Small intestine (tissue), 7 donors: ENCODE measurements around the gene SPARCL1. TPM values are rescaled to one million over a fixed set of nuclear protein-coding genes. Genes with fewer than 3 reads are reported as not detected.

Experiments
- DNase-seq, 2 donors: peaks; one replicate each; pipeline versions ENCODE4 v3.0.0 to v3.0.0-alpha.2; 2013
- FAIRE-seq: peaks from 2 replicates; lab custom pipeline; 2012; peaks lifted over from hg19 to GRCh38; lab: Jason Lieb, UNC
- H3K27ac ChIP-seq, 3 donors: one replicate each; pipeline ENCODE4 v1.5.1; 2013; ENCODE audit warnings: low read length in 2 of 3, mild to moderate bottlenecking in 2 of 3, control low read depth in 1 of 3, inconsistent platforms in 1 of 3, low read depth in 1 of 3, moderate library complexity in 1 of 3
- H3K27me3 ChIP-seq, 3 donors: one replicate each; pipeline ENCODE4 v1.6.1; 2013; ENCODE audit warnings: low read length in 3 of 3, inconsistent platforms in 1 of 3; ENCODE audit not compliant: control insufficient read depth in 3 of 3, insufficient read depth in 3 of 3
- H3K36me3 ChIP-seq, 3 donors: one replicate each; pipeline ENCODE4 v1.6.1; 2013; ENCODE audit warnings: low read length in 3 of 3, inconsistent platforms in 1 of 3, low read depth in 1 of 3, mild to moderate bottlenecking in 1 of 3, moderate library complexity in 1 of 3; ENCODE audit not compliant: control insufficient read depth in 3 of 3, insufficient read depth in 2 of 3
- H3K4me1 ChIP-seq, 3 donors: one replicate each; pipeline ENCODE4 v1.6.1; 2013; ENCODE audit warnings: low read length in 2 of 3, inconsistent platforms in 1 of 3, low read depth in 1 of 3, mild to moderate bottlenecking in 1 of 3, moderate library complexity in 1 of 3; ENCODE audit not compliant: control insufficient read depth in 3 of 3, insufficient read depth in 2 of 3
- H3K4me3 ChIP-seq, 3 donors: one replicate each; pipeline ENCODE4 v1.5.1; 2013; ENCODE audit warnings: low read length in 3 of 3, control low read depth in 1 of 3, inconsistent platforms in 1 of 3, low read depth in 1 of 3, mild to moderate bottlenecking in 1 of 3, moderate library complexity in 1 of 3
- H3K9me3 ChIP-seq, 2 donors: one replicate each; pipeline ENCODE4 v1.6.1; 2013; ENCODE audit warnings: low read depth in 1 of 2, low read length in 1 of 2; ENCODE audit not compliant: control insufficient read depth in 2 of 2, insufficient read depth in 1 of 2
- WGBS, 3 donors: extraction: QIAGEN DNeasy Blood & Tissue Kit; methylation state at CpG; one replicate each; pipeline ENCODE4 v1.1.7; 2013; 5-methylcytosine and 5-hydroxymethylcytosine counted together
- polyA plus RNA-seq, 4 donors: library from polyadenylated mRNA; stranded (reverse) in 3 of 4; unstranded in 1 of 4; fragments of 200-250 nt in 3 of 4; fragments of 120-200 nt in 1 of 4; gene quantifications; one replicate each; pipeline versions ENCODE4 v1.2.1 to v1.2.3, GENCODE V29; 2013
- donor health status: healthy with polysubstance abuse.
- donor health status: control.
- donor health status: control.
- donor health status: Bipolar disorder and iron deficiency.
- donor health status: healthy.

Gene SPARCL1
- polyA plus RNA-seq, 4 donors = 5.1 to 354 (median 40.4) TPM

- Histone ChIP-seq H3K4me1 (no peaks in the 10 kb centered on the region), H3K27me3 (peaks cover 0 to 6% (median 0%) of the 10 kb centered on the region in 3 donors), H3K36me3 (no peaks in the 10 kb centered on the region), H3K27ac (no peak overlapping the region), H3K4me3 (no peak overlapping the region), H3K9me3 (no peaks in the 10 kb centered on the region)
- WGBS, 3 donors = 58 to 75% (median 64%) methylated on average over 4 of the region's 4 CpGs
- FAIRE-seq (no peak), DNase-seq (no peak)
Observed at GRCh38 chr4:87565746-87566145, 36.6 kb upstream of the SPARCL1 start.

DNA sequence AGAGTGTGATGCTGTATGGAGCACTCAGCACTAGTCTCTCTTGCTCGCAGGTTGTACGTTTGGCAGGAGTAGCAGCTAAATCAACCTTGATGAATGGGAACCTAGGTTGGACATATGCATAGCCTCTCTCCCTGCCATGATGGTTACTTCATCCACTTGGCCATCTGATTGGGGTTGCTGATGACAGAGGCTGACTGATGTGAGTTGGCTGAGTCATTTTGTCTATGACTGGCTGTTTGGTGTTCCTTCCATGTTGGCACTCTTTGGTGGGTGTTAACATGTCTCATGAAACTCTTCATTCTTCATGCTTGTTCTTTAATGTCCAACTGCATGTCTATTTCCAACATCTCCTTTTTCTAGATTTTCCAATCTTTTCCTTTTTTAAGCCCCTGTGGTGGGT, 31.6 kb upstream of the SPARCL1 start:
- Histone ChIP-seq H3K27ac (no peak overlapping the region), H3K36me3 (no peaks in the 10 kb centered on the region), H3K9me3 (no peaks in the 10 kb centered on the region), H3K4me3 (no peak overlapping the region), H3K27me3 (peaks cover 0 to 3% (median 2%) of the 10 kb centered on the region in 3 donors), H3K4me1 (no peaks in the 10 kb centered on the region)
- FAIRE-seq = no peak
- DNase-seq = no peak
- 95 to 96% (median 96%) methylated on average over 2 of the region's 2 CpGs for WGBS, 3 donors

DNA sequence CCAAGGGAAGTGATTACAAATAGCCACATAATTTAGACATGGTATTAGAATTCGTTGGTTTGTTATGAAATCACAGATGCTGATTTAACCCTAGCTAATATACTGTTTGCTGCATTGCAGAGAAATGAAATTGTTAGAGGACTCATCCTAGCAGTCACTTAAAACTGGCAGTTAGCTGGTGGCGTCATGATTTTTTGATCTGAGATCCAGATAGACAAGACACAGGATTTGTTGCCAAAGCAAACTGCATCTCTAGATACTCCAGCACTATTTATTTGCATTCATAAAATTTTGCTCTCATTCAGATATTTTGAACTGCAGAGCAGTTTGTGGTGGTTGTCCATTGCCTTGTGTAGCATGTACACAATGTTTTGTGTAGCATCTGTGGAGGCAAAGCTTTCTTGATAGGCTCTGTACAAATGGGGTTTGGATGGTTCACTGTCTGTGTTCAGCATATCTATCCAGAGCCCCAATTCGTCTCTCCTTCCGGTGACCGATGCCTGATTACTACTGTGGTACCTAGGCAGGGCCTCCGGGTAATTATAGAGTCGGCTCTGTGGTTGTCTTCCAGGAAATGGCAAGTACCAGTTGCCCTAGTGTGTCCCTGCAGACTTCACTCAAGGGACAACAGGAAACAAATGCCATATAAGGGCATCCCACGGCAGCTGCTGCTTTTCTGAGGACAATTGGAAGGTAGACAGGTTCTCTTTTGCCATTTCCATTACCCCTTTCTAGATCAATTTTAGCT, 30.1 kb upstream of the SPARCL1 start:
- Histone ChIP-seq H3K27ac (no peak overlapping the region), H3K36me3 (no peaks in the 10 kb centered on the region), H3K4me1 (no peaks in the 10 kb centered on the region), H3K9me3 (no peaks in the 10 kb centered on the region), H3K27me3 (peaks cover 0 to 2% (median 0%) of the 10 kb centered on the region in 3 donors), H3K4me3 (no peak overlapping the region)
- DNase-seq (peak; percentile 5 to 7), FAIRE-seq (no peak)
- 36 to 47% (median 44%) methylated on average over 8 of the region's 8 CpGs for WGBS, 3 donors

DNA sequence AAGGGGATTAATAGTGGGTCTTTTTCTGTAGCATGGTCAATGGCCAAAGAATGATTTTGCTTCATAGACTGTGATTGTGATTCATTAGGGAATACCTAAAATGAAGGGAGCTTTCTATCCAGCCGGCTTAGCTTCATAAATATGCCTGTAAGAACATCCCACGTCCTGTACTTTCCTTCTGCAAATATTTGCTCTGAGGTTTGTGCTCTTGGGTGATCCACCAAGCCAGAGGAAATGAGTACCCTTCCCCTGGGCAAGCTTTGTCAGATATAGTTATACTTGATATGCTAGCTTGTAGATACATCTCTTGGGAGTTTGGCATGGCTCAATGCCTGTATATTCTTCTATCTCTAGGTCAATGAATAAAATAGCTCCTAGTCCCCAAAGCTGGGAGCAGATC, 28.2 kb upstream of the SPARCL1 start:
- FAIRE-seq = no peak
- 37 to 56% (median 41%) methylated on average over 2 of the region's 2 CpGs for WGBS, 3 donors

GRCh38 chr4:87555773-87556619, 26.8 kb upstream of the SPARCL1 start:
- Histone ChIP-seq H3K9me3 (no peaks in the 10 kb centered on the region), H3K4me3 (no peak overlapping the region), H3K27me3 (peaks cover 0 to 2% (median 0%) of the 10 kb centered on the region in 3 donors), H3K4me1 (no peaks in the 10 kb centered on the region), H3K27ac (no peak overlapping the region), H3K36me3 (no peaks in the 10 kb centered on the region)
- FAIRE-seq (no peak), DNase-seq (no peak)
- WGBS, 3 donors = 75 to 88% (median 81%) methylated on average over 5 of the region's 5 CpGs

More for the DNA sequence above, 28.2 kb upstream of the SPARCL1 start:
- Histone ChIP-seq H3K4me1 (no peaks in the 10 kb centered on the region), H3K27me3 (peaks cover 0 to 2% (median 0%) of the 10 kb centered on the region in 3 donors), H3K36me3 (no peaks in the 10 kb centered on the region), H3K27ac (no peak overlapping the region), H3K9me3 (no peaks in the 10 kb centered on the region), H3K4me3 (no peak overlapping the region)
- no peak for DNase-seq

DNA sequence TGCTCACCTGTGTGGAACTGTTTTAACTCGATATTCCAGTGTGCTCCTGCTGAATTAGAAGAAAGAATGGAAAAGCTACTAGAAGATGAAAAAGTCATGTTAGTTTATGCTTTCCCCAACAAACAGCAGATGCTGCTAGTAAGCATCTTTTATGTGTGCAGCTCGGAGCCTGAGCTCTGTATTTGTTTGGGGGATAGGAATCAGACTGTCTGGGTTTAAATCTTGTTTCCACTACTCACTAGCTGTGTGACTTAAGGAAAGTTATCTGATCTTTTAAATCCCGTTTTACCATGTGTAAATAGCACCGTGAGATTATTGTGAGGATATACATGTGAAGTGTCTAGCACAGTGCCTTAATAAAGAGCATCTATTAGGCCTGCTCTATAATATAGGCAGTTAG, 24.0 kb upstream of the SPARCL1 start:
- Histone ChIP-seq H3K4me1 (no peaks in the 10 kb centered on the region), H3K27ac (no peak overlapping the region), H3K27me3 (peaks cover 0 to 2% (median 0%) of the 10 kb centered on the region in 3 donors), H3K9me3 (no peaks in the 10 kb centered on the region), H3K36me3 (no peaks in the 10 kb centered on the region), H3K4me3 (no peak overlapping the region)
- WGBS, 3 donors = 49 to 77% (median 51%) methylated on average over 4 of the region's 4 CpGs
- DNase-seq (no peak), FAIRE-seq (no peak)

GRCh38 chr4:87551361-87551760, 22.2 kb upstream of the SPARCL1 start:
- no peak for FAIRE-seq
- 65 to 77% (median 70%) methylated on average over 3 of the region's 3 CpGs for WGBS, 3 donors
- Histone ChIP-seq H3K9me3 (no peaks in the 10 kb centered on the region), H3K36me3 (no peaks in the 10 kb centered on the region), H3K27ac (no peak overlapping the region), H3K4me3 (no peak overlapping the region), H3K27me3 (no peaks in the 10 kb centered on the region), H3K4me1 (no peaks in the 10 kb centered on the region)
- no peak for DNase-seq

- Histone ChIP-seq H3K36me3 (no peaks in the 10 kb centered on the region), H3K4me3 (no peak overlapping the region), H3K4me1 (no peaks in the 10 kb centered on the region), H3K27me3 (no peaks in the 10 kb centered on the region), H3K9me3 (no peaks in the 10 kb centered on the region), H3K27ac (no peak overlapping the region)
- WGBS, 3 donors = 57 to 66% (median 62%) methylated on average over 5 of the region's 5 CpGs
- FAIRE-seq (no peak), DNase-seq (no peak)
Observed at GRCh38 chr4:87547016-87547708, 18.0 kb upstream of the SPARCL1 start.
